HUES6 (cell line): ENCODE measurements around the gene MYH7B.

Source experiments
- H3K27ac ChIP-seq: 2 replicates; pipeline ENCODE4 v1.7.0; 2013; ENCODE audit warnings: low read depth, mild to moderate bottlenecking, low read length, inconsistent platforms
- H3K27me3 ChIP-seq: 2 replicates; pipeline ENCODE4 v1.6.1; 2013; ENCODE audit warnings: low read length; ENCODE audit not compliant: control insufficient read depth, insufficient read depth
- H3K36me3 ChIP-seq: 2 replicates; pipeline ENCODE4 v1.6.1; 2013; ENCODE audit warnings: low read length; ENCODE audit not compliant: control insufficient read depth, insufficient read depth
- H3K4me1 ChIP-seq: 2 replicates; pipeline ENCODE4 v1.6.1; 2013; ENCODE audit warnings: low read length; ENCODE audit not compliant: control insufficient read depth, insufficient read depth
- H3K4me3 ChIP-seq: 2 replicates; pipeline ENCODE4 v1.5.1; 2013; ENCODE audit warnings: low read depth, low read length
- H3K9ac ChIP-seq: one replicate; pipeline ENCODE4 v1.6.1; 2013; ENCODE audit warnings: mild to moderate bottlenecking, low read length
- H3K9me3 ChIP-seq: 2 replicates; pipeline ENCODE4 v1.6.1; 2013; ENCODE audit warnings: low read depth, low read length; ENCODE audit not compliant: control insufficient read depth, insufficient read depth

MYH7B gene

GRCh38 chr20:34964486-34964885 lies 8.8 kb downstream of the MYH7B start:
- Histone ChIP-seq H3K4me3 (no peak overlapping the region), H3K9me3 (no peaks in the 10 kb centered on the region)

GRCh38 chr20:34965051-34965450 lies 9.4 kb downstream of the MYH7B start:
- Histone ChIP-seq H3K4me3 (no peak overlapping the region), H3K27ac (no peak overlapping the region), H3K36me3 (no peaks in the 10 kb centered on the region), H3K9me3 (no peaks in the 10 kb centered on the region), H3K9ac (no peak overlapping the region), H3K27me3 (no peaks in the 10 kb centered on the region), H3K4me1 (peaks cover 9% of the 10 kb centered on the region)

More at GRCh38 chr20:34964486-34964885, 8.8 kb downstream of the MYH7B start:
- Histone ChIP-seq H3K27ac (no peak overlapping the region), H3K9ac (no peak overlapping the region), H3K36me3 (no peaks in the 10 kb centered on the region), H3K27me3 (no peaks in the 10 kb centered on the region), H3K4me1 (peaks cover 9% of the 10 kb centered on the region)

GRCh38 chr20:34967421-34967820 lies 11.8 kb downstream of the MYH7B start:
- Histone ChIP-seq H3K9ac (no peak overlapping the region), H3K27me3 (no peaks in the 10 kb centered on the region), H3K36me3 (no peaks in the 10 kb centered on the region), H3K4me1 (peaks cover 9% of the 10 kb centered on the region), H3K4me3 (no peak overlapping the region), H3K27ac (no peak overlapping the region), H3K9me3 (no peaks in the 10 kb centered on the region)

- Histone ChIP-seq H3K9ac (no peak overlapping the region), H3K27me3 (no peaks in the 10 kb centered on the region), H3K4me1 (peaks cover 9% of the 10 kb centered on the region), H3K4me3 (no peak overlapping the region), H3K9me3 (no peaks in the 10 kb centered on the region), H3K27ac (no peak overlapping the region), H3K36me3 (no peaks in the 10 kb centered on the region)
Measured at GRCh38 chr20:34968042-34968775, 12.5 kb downstream of the MYH7B start.

DNA sequence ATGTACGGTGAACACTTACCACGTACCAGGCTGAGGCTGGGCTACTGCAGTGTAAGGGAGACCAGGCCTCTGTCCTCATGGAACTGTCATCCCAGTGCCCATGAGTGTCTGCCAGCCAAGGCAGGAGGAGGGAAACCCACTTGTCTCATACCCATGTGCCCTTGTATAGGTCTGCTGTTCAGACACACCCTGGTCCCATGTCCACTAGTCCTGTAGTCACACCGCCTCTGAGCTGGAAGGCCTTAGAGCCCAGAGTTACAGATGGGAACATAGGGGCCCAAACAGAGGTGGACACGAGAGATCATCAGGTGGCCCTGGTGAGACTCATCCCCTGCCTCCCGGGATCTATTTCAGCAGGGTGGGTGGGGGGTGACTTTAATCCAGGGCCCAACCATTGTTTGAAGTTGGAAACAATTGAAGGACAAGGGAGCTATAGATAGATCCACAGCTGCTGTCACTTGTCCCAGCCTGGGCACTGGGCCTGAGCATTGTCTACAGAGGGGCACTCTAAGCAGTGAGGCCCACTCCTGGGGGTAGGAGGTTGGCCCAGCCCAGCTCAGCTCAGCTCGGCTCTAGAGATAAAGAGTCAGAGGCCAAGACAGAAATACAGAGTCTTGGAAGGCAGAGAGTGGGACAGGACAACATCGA lies 14.6 kb downstream of the MYH7B start:
- Histone ChIP-seq H3K36me3 (no peaks in the 10 kb centered on the region), H3K9me3 (no peaks in the 10 kb centered on the region), H3K4me1 (peaks cover 5% of the 10 kb centered on the region; the same call in 1 of the 2 replicates), H3K4me3 (no peak overlapping the region), H3K9ac (no peak overlapping the region), H3K27me3 (no peaks in the 10 kb centered on the region), H3K27ac (no peak overlapping the region)

- Histone ChIP-seq H3K9ac (no peak overlapping the region), H3K27ac (no peak overlapping the region), H3K4me3 (no peak overlapping the region), H3K27me3 (no peaks in the 10 kb centered on the region), H3K36me3 (no peaks in the 10 kb centered on the region), H3K9me3 (no peaks in the 10 kb centered on the region), H3K4me1 (no peaks in the 10 kb centered on the region; the same call in 1 of the 2 replicates)
Measured at GRCh38 chr20:34970846-34971560, 15.3 kb downstream of the MYH7B start.

GRCh38 chr20:34971561-34972235 lies 16.0 kb downstream of the MYH7B start:
- Histone ChIP-seq H3K27ac (no peak overlapping the region), H3K36me3 (no peaks in the 10 kb centered on the region), H3K4me3 (no peak overlapping the region), H3K9me3 (no peaks in the 10 kb centered on the region), H3K9ac (no peak overlapping the region), H3K27me3 (no peaks in the 10 kb centered on the region), H3K4me1 (no peaks in the 10 kb centered on the region; the same call in 1 of the 2 replicates)

- H3K27ac ChIP-seq = no peak overlapping the region
- H3K9ac ChIP-seq = no peak overlapping the region
- H3K27me3 ChIP-seq = no peaks in the 10 kb centered on the region
- no peaks in the 10 kb centered on the region for H3K36me3 ChIP-seq
- H3K9me3 ChIP-seq = no peaks in the 10 kb centered on the region
- H3K4me1 ChIP-seq = peaks cover 11% of the 10 kb centered on the region
- no peak overlapping the region for H3K4me3 ChIP-seq
Measured at GRCh38 chr20:34974246-34974645, 18.6 kb downstream of the MYH7B start.

DNA sequence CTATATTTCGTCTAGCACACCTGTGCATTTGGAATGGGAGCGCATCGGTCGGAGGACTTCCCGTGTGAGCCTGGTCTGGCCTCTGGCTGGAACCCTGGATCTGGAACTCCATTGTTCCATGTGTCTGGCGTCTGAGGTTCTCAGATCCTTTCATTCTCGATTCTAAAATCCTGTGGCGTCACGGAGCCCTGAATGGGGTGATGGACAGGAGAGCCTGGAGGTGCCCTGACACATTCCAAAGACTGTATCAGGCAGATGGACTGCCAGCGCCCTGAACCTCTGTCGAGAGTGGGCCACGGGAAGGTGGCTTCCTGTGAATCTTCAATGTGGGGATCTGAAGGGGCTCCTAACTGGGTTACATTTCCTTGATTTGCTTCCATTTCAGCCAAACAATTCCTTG lies 20.6 kb downstream of the MYH7B start:
- Histone ChIP-seq H3K4me1 (peaks cover 27% of the 10 kb centered on the region), H3K36me3 (no peaks in the 10 kb centered on the region), H3K9ac (no peak overlapping the region), H3K9me3 (no peaks in the 10 kb centered on the region), H3K27ac (no peak overlapping the region), H3K27me3 (no peaks in the 10 kb centered on the region), H3K4me3 (no peak overlapping the region)

DNA sequence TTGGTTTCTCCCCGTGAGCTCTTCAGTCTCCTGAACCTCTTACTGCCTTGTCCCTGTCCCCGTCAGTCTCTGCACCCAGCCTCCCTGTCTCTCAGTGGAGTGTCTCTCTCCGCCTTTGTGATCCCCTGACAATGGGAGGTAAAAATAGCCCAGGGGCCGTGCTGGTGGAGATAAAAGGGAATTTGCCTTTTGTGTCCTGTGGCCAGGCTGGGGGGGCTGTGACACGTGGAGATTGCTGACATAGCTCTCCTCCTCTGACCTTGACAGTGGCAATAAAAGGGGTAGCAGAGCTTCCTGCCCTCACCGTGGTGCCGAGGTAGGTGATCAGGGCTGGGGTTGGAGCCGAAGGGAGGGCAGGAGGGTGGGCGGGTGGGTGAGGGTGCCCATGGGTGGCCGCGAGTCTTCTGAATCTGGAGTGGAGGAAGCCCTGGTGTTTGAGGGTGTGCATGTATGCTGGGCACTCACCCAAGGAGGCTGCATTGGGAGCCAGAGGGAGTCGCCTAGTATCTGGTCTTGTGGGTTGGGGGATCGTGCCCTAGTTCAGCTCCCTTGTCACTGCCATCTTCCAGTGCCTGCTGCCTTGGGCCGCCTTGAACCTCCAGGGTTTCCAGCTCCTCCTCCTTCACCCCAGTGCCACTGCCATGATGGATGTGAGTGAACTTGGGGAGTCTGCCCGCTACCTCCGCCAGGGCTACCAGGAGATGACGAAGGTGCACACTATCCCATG lies 21.9 kb downstream of the MYH7B start:
- Histone ChIP-seq H3K27ac (no peak overlapping the region), H3K4me1 (peaks cover 33% of the 10 kb centered on the region), H3K9me3 (no peaks in the 10 kb centered on the region), H3K27me3 (peaks cover 1% of the 10 kb centered on the region; the same call in 1 of the 2 replicates), H3K4me3 (no peak overlapping the region), H3K36me3 (no peaks in the 10 kb centered on the region), H3K9ac (no peak overlapping the region)
